NB4 (cell line): Measurements from ENCODE around the gene RFX2.
A peak's percentile ranks its signal among the peaks of the same experiment; 100 is the strongest.

ENCODE experiments used
- DNase-seq: peaks from one replicate; pipeline ENCODE4 v3.0.0; 2010; ENCODE audit warnings: low read depth
- H3K4me3 ChIP-seq: one replicate; pipeline ENCODE4 v1.5.1; 2011; ENCODE audit warnings: mild to moderate bottlenecking, low read depth, low read length, moderate library complexity
- MYC ChIP-seq: IDR thresholded peaks from 2 replicates; pipeline ENCODE4 v1.6.1; 2011; ENCODE audit warnings: low read depth, low read length
- POLR2A ChIP-seq: IDR thresholded peaks from 2 replicates; pipeline ENCODE4 v1.6.1; 2011; ENCODE audit warnings: mild to moderate bottlenecking; ENCODE audit not compliant: insufficient read length; ENCODE audit errors: extremely low read depth
- TF ChIP-seq, protein P1 (sequence below): IDR thresholded peaks from one replicate; pipeline ENCODE4 v1.5.1; 2012; ENCODE audit warnings: low read depth, low read length
- TF ChIP-seq, protein P2 (sequence below): IDR thresholded peaks from 2 replicates; pipeline ENCODE4 v1.6.1; 2011; ENCODE audit warnings: low read depth, low read length

RFX2 gene

DNA sequence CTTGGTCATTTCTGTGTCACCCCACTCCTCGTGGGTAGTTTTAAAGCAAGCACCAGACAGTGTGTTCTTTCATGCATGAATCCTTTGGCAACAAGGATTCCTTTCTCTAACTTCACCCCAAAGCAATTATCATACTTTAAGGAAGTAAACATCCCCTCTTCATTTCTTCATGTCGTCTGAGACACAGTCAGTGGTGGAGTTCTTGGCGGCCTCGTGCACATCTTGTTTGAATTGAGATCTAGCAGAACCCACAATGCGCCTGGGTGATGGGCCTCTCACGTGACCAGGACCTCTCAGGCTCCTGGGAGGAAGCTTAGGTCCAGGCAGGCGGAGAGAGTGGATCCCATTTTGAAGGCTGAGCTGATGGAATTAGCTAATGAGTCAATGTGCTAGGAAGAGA is 27.8 kb upstream of the RFX2 start:
- no peak overlapping the region for H3K4me3 ChIP-seq
- TF ChIP-seq POLR2A: no peak
- TF ChIP-seq, protein P1, sequence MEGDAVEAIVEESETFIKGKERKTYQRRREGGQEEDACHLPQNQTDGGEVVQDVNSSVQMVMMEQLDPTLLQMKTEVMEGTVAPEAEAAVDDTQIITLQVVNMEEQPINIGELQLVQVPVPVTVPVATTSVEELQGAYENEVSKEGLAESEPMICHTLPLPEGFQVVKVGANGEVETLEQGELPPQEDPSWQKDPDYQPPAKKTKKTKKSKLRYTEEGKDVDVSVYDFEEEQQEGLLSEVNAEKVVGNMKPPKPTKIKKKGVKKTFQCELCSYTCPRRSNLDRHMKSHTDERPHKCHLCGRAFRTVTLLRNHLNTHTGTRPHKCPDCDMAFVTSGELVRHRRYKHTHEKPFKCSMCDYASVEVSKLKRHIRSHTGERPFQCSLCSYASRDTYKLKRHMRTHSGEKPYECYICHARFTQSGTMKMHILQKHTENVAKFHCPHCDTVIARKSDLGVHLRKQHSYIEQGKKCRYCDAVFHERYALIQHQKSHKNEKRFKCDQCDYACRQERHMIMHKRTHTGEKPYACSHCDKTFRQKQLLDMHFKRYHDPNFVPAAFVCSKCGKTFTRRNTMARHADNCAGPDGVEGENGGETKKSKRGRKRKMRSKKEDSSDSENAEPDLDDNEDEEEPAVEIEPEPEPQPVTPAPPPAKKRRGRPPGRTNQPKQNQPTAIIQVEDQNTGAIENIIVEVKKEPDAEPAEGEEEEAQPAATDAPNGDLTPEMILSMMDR: no peak
- no peak for TF ChIP-seq MYC
- TF ChIP-seq, protein P2, sequence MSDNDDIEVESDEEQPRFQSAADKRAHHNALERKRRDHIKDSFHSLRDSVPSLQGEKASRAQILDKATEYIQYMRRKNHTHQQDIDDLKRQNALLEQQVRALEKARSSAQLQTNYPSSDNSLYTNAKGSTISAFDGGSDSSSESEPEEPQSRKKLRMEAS: no peak
- no peak for DNase-seq

DNA sequence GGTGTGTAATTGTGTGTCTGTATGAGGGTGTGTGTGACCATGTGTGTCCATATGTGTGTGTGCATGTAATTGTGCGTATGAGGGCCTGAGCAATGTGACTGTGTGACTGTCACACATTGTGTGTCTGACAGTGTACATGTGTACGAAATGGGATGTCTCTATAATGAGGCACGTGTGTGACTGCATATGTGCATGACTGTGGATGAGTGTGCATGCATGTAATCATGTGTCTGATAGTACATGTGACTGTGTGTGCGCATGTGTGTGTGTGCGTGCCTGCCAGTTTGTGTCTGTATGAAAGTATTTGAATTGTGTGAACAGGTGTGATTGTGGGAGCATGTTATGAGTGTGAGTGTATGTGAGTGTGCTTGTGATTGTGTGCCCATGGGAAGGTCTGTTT is 22.9 kb upstream of the RFX2 start:
- DNase-seq: no peak
- TF ChIP-seq POLR2A (no peak), MYC (no peak)
- TF ChIP-seq, protein P1: no peak
- TF ChIP-seq, protein P2: no peak
- H3K4me3 ChIP-seq: no peak overlapping the region

DNA sequence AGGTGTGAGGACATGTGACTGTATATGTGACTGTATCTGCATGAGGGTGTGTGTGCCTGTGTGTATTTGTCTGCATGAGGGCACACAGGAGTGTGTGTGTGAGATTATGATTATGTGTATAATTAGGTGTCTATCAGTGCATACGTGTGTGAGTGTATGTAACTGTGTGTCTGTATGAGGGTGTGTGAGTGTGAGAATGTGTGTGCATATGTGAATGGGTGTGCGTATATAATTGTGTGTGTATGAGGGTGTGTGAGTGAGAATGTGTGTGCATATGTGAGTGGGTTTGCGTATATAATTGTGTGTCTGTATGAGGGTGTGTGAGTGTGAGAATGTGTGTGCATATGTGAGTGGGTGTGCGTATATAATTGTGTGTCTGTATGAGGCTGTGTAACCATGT is 22.2 kb upstream of the RFX2 start:
- no peak overlapping the region for H3K4me3 ChIP-seq
- TF ChIP-seq, protein P2: no peak
- no peak for TF ChIP-seq MYC
- TF ChIP-seq, protein P1: no peak
- TF ChIP-seq POLR2A: no peak
- DNase-seq: no peak

DNA sequence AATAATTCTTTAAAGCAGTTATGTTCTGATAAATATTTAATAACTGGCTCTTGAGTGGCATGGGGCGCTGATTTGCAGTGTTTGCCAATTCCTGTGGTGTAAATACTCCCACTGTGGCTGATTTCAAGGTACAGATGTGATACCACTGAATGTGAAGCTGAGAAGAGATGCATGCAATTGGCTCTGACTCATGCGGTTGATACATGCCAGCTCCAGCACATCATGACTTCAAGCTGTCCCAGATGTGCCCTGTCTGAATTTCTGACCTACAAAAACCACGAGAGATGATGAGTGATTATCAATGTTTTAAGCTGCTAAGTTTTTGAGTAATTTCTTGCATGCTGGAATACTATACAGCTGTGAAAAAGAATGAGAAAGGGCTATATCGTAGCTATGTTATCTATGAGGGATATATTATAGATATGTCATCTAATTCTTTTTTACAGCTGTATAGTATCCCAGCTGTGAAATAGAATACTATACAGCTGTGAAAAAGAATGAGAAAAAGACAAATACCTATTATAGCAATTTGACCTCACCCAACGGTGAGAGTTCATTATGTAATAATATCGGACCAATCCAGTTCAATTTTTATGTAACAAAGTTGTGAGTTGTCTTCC is 17.5 kb upstream of the RFX2 start:
- DNase-seq: no peak
- no peak overlapping the region for H3K4me3 ChIP-seq
- TF ChIP-seq POLR2A (no peak), MYC (no peak)
- TF ChIP-seq, protein P2: no peak
- TF ChIP-seq, protein P1: no peak

DNA sequence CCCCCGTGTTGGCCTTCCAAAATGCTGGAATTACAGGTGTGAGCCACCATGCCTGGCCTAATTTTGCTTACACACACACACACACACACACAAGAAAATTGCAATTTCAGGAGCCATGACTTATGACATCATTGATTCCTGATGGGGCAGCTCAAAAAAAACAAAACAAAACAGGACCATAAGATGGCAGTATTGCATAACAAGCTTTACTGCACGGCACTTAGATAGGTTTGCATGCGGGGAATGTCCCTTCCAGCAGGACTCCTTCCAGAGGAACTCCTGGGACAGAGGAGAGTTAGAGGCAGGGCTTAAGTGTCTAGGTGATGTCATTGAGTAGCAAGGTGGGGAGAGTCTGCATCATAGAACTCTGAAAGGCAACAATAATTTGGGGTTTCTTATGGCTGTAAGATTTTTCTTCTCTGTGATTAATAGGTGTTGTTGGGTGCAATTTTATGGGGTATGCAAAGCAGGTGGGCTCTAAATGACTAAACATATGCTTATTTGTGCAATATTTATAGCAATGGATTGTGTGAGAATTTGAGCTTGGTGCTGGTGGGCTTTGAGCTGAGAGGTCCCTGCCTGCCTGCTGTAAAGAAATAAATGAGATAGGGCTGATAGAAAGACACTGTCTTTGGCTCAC is 16.2 kb upstream of the RFX2 start:
- no peak overlapping the region for H3K4me3 ChIP-seq
- TF ChIP-seq, protein P1: peak; percentile 23
- TF ChIP-seq MYC (no peak), POLR2A (no peak)
- TF ChIP-seq, protein P2: peak; percentile 18; the same call in 1 of the 2 replicates
- DNase-seq: peak; percentile 71
